CD4-positive, alpha-beta T cell treated with Interleukin-2 at 100 ng/mL for 4 hours (primary cell): ENCODE results near the gene TDRD7.
"Not testable (repeated sequence)": the region's sequence is repeated elsewhere in the genome, so short reads cannot be mapped to it uniquely, and the experiment has no call there.

Source experiments
- DNase-seq: peaks from one replicate; pipeline ENCODE4 v3.0.0-alpha.2; 2020; ENCODE audit warnings: low spot score

TDRD7 gene

GRCh38 chr9:97427885-97428284 lies 16.0 kb downstream of the TDRD7 start:
- DNase-seq = no peak

DNA sequence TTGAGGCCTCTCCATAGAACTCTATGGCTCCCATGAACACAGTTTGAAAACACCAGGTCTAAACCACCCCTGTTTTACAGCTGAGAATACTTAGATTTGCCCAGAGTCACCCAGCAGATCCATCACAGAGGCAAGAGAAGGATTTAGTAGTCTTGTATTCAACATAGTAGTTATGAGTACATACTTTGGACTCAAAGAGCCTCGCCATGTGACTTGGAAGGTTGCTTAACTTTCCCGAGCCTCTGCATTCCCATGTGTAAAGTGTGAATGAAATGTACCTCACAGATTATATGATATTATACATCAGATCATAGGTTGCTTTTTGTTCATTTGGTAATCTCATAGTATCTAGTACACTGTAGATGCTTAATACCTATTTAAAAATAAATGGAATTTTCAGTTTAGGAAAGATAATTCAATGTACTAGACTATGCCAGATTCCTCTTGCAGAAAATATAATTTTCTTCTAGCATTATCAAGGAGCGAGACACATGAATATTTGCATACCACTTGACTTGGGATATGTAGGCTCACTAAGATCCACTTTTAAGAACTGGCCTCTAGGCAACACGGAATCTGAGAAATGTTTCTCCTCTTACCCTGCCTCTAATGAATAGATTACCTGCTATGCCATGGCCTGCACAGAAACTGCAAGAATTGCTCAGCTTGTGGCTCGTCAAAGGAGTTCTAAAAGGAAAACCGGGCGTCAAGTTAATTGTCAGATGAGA lies 18.6 kb downstream of the TDRD7 start:
- no peak for DNase-seq

DNA sequence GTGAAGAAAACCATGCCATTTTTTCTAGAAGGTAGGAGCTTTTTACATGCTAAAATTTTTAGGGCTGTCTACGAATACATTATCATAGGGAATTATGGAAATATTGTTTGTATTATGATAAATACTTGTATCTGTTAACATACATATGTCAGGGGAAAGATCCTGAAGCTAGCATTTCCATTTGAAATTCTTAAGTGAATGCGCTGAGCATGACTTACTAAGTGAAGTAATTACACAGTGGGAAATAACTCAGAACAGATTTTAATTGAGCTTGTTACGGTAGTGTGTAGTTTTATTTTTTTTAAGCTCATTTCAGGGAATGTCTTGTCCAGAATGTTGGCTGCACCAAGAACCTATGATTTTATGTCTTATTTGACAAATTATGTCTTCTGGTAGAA lies 19.1 kb downstream of the TDRD7 start:
- no peak for DNase-seq

DNA sequence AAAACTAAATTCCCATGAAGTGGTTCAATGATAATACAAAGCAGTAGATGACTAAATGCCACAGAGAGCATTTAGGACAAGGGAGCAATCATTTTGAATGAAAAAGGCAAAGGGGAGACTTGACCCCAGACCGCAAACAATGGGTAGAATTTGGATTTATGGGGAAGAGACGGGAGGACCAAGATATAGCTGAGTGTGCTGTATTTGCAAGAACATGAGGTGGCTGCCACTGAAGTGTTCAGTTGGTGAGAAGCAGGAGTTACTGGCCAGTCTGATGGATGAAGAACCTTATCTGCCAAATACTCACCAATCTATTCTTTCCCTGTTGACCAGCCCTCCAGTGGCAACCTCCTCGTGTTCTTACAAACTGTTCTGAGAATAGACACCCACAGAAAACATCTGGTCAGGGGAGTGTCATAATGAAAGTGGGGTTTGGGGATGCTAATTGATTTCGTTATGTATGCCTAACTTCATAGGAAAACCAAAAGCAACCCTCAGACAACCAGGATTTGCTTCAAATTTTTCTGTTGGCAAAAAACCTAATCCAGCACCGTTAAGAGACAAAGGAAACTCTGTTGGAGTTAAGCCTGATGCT lies 19.8 kb downstream of the TDRD7 start:
- no peak for DNase-seq

- DNase-seq = no peak
Measured at GRCh38 chr9:97437051-97437600, 25.2 kb downstream of the TDRD7 start.

DNA sequence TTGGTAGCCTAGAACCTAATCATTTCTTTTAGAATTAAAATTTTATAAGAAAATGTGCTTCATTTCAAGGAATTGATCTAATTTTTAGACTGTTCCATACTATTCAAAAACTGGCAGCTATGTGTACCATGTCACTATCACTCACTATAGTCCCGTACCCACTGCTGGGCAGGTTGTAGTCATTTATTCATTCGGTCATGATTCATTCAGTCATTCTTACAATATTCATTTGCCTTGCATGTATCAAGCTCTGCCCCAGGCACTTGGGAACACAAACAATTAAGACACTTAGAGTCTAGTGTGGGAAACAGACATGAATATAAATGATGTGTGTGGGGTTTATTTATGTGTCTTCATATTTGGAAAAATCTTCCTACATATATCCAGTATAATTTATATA lies 26.4 kb downstream of the TDRD7 start:
- no peak for DNase-seq

DNA sequence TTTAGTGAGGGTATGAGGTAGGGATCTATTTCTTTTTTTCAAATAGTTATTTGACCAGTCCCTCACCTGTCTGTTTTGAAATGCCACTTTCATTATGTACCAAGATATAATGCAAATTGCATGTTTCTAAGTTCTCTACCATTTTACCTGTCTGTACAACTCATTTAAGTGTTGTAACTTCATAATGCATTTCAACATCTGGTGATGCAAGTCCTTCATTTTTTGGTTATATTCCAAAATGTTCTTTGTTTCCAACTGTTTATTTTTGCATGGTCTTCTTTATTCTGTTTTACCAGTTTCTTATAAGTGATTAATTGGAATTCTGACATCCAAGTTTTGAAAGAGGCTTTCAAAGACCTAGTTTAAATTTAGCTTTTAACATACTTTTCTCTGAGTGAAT lies 26.8 kb downstream of the TDRD7 start:
- no peak for DNase-seq

DNA sequence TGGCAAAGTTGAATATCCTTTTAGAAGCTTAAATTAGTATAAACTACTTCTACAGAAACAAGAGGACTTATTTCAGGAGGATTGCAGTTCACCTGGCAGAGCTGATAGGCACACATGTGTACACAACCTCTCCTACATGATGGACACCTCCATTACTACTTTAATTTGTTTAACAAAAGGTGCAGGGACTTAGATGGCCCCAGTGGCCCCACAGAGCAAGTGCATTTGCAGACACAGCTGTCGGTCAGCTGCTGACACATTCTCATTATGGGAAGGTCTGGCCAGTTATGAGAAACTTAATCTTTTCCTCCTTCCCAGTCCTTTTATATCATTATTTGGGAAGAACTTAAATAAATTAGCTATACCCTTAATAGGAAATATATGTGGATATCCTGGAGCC lies 28.3 kb downstream of the TDRD7 start:
- no peak for DNase-seq

DNA sequence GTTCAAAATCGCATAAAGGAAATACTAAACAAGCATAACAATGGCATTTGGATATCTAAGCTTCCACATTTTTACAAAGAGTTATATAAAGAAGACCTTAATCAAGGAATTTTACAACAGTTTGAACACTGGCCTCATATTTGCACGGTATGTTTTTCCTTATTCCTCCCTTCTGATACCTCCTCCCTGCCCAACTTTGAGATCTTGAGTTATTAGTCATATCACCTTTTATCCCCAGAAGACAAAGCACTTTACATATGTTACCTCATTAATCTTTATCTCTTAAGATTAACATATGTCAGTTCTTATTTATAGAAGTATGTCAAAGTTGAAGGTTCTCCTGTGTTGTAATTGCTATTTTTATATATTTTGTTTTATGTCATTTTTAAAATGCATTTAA lies 29.8 kb downstream of the TDRD7 start:
- DNase-seq = no peak

DNA sequence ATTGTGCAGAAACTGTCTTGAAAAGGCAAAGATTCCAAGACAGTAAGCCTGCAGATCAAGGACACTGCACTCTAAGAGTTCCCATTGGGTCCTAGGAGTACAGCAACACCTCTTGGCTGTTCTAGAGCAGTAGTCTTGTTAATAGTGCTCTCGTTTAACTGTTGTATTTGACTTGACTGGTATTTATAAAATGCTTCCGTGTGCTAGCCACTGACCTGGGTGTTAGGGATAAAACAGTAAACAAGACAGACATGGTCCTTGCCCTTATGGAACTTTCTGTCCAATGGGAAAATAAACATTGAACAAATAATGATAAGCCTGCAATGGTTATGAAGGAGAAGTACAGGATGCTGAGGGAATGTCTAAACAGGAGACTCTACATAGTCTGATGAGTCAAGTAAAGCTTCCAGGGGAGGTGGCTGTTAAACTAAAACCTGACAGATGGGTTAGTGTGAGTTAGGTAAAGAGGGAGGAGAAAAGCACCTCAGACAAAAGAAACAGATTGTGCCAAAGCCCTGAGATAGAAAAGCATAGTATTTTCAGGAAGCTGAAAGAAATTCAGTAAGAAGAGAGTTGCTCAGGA lies 33.3 kb downstream of the TDRD7 start:
- no peak for DNase-seq

GRCh38 chr9:97447001-97447400 lies 35.1 kb downstream of the TDRD7 start:
- DNase-seq = no peak

DNA sequence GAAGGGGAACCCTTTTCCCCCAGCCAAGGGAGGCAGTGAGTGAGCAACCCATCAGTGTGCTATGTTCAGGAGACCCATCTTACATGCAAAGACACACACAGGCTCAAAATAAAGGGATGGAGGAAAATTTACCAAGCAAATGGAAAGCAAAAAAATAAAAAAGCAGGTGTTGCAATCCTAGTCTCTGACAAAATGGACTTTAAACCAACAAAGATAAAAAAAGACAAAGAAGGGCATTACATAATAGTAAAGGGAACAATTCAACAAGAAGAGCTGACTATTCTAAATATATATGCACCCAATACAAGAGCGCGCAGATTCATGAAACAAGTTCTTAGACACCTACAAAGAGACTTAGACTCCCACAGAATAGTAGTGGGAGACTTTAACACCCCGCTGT lies 41.7 kb downstream of the TDRD7 start:
- DNase-seq = not testable (repeated sequence)

DNA sequence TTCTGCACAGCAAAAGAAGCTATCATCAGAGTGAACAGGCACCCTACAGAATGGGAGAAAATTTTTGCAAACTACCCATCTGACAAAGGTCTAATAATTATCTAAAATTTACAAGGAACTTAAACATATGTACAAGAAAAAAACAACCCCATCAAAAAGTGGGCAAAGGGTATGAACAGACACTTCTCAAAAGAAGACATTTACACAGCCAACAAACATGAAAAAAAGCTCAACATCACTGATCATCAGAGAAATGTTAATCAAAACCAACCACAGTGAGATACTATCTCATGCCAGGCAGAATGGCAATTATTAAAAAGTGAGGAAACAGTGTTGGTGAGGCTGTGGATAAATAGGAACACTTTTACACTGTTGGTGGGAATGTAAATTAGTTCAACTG lies 44.9 kb downstream of the TDRD7 start:
- DNase-seq = not testable (repeated sequence)

DNA sequence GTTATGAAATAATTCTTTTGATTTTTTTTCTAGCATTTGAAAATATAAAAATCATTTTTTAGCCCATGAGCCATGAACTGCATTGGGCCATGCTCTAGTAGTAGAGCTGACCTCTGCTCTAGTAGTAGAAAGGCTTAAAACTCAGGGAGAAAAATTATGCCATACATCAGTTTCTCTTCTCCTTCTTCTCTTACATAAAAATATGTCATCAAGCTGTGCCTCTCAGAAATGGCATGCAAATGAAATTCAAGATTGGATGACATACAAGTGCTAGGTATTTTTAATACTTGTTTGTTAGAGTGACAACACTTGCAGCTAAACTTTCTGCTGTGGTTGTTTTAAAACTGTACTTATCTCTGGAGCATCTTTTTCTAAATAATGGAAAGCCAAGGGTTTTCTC lies 47.4 kb downstream of the TDRD7 start:
- DNase-seq = no peak

GRCh38 chr9:97462159-97462558 lies 50.3 kb downstream of the TDRD7 start:
- DNase-seq = no peak

DNA sequence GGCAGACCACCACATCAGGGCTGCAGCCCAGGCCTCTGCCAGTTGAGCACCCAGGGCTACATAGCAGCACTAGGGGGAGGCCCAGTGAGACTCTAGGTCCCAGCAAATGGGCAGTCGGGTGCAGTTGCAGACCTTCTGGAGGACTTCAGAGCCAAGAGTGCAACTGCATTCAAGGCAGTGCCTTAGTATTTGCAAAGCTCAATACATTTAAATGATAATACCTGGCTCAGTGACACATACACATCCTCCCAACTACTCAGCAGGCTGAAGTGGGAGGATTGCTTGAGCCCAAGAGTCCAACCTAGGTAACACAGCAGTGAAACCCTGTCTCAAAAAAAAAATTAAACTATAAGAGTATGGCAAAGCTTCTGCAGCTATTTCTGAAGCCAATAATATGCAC lies 51.0 kb downstream of the TDRD7 start:
- DNase-seq = no peak

DNA sequence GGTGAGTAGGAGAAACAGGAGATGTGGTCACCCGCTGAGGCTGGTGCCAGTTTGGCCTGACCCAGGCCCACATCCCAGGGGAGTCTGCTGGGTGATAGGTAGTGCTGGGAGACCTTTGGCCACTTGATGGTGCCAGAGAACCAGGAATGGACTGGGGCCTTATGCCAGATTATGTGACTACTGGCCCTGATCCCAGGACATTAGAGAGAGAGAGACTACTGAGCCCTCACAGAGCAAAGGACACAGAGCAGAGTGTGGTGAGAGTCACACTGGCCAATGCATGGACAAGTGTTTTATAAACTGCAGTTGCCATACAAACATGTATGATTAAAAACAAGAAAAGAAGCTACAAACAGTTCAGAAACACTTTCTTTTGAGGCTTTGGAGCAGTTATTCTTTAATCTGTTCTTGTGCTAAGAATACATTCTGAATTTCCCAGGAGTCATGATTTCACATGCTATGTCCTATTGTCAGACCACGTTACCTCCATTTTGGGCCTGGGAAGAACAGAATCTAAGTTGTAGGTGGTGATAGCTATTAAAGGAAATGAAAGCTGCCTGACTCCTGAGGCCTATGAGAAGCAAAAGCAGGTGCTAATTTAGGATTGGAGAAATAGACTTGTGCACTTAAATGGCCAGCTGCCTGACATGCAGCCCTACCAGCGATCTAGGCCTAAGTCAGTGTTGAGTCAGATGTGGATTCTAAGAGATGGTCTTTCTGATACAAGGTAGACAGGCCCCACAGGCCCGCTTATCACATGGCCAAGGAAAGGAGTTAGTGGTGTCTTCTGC lies 57.0 kb downstream of the TDRD7 start:
- DNase-seq = peak; percentile 12

- DNase-seq = no peak
Measured at GRCh38 chr9:97470076-97470475, 58.2 kb downstream of the TDRD7 start.

DNA sequence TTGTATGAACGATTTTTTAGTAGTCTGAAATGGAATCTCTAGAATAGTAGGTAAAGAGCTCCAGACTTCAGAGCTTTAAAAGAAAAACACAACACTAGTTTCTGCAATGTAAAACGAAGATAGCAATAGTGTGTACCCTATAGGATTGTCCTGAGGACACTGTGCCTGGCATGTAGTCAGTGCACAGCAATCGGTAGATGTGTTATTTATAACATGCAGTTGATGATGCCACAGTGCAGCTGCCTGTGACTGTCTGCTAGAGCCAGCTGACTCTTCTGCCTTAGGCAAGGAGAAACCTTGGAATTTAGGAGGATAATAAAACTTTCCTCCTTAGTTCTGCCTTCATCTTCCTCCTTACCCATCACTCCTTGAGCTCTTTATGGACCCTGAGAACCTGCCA lies 61.8 kb downstream of the TDRD7 start:
- no peak for DNase-seq

DNA sequence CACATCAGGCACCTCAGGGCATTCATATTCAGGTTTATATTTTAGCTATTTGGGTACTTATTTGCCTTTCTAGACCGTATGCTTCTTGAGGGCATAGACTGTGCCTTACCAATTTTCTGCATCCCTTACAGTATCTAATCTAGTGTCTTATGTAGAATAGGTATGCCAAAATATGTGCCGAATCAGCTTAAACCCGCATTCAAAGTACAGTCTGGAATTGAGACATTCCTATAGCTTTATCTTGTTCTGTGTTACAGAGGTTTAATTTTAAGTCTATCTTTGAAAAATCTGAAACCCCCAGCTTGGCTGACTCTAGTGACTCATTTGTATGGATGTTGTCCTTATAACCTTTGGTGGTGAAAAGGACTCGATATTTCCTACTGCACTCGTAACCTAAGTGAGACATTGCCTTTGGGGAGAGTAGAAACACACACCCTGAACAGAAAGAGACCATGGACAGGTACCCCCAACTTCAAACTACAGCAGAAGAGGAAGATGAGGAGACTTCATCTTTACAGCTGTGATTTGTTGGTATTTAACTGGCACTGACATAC lies 62.6 kb downstream of the TDRD7 start:
- no peak for DNase-seq

GRCh38 chr9:97475059-97475458 lies 63.2 kb downstream of the TDRD7 start:
- DNase-seq = no peak

- DNase-seq = no peak
Measured at GRCh38 chr9:97478301-97478981, 66.5 kb downstream of the TDRD7 start.
